Measurements from ENCODE around the gene PITRM1. TPM values are rescaled to one million over a fixed set of nuclear protein-coding genes. Genes with fewer than 3 reads are reported as not detected.

PITRM1 gene
- total RNA-seq, 4 donors from 2014 or later: 81.9 to 123 (median 90.2) TPM

- intact Hi-C loops (cut with DNase I; ENCODE audit: low total_unique reads): no loop called here
Measured at GRCh38 chr10:3090388-3090787, 82.2 kb downstream of the PITRM1 start.

More at GRCh38 chr10:3090388-3090787, 82.2 kb downstream of the PITRM1 start:
- Histone ChIP-seq H3K4me1 (peaks cover 0 to 15% of the 10 kb centered on the region in 2 donors), H3K27me3 (no peaks in the 10 kb centered on the region), H3K4me3 (no peak overlapping the region), H3K27ac (no peak overlapping the region), H3K36me3 (no peaks in the 10 kb centered on the region), H3K9me3 (no peaks in the 10 kb centered on the region)
- DNase-seq (no peak), ATAC-seq (no peak)
- TF ChIP-seq CTCF (IDR thresholded peaks at IDR 0.05 in 4 of 5, conservative IDR thresholded peaks at IDR 0.05 in 1 of 5) (no peak), POLR2A (IDR thresholded peaks at IDR 0.05) (no peak)
- in situ Hi-C loops (cut with MboI; ENCODE audit: low sequenced_read_pairs in 4 of 4): no loop called here

Other genes with a start within 250 kb of the PITRM1 start
- gene PFKP, start 105.2 kb downstream of the PITRM1 start, total RNA-seq: 100 to 1,000 TPM in 1 of 4 donors, 10 to 100 TPM in 3; 21.3 to 171 (median 38.9) TPM